ENCODE results near the gene HMCN1.

GRCh38 chr1:185926588-185926987, 192.4 kb downstream of the HMCN1 start:
- TF ChIP-seq, protein P1, sequence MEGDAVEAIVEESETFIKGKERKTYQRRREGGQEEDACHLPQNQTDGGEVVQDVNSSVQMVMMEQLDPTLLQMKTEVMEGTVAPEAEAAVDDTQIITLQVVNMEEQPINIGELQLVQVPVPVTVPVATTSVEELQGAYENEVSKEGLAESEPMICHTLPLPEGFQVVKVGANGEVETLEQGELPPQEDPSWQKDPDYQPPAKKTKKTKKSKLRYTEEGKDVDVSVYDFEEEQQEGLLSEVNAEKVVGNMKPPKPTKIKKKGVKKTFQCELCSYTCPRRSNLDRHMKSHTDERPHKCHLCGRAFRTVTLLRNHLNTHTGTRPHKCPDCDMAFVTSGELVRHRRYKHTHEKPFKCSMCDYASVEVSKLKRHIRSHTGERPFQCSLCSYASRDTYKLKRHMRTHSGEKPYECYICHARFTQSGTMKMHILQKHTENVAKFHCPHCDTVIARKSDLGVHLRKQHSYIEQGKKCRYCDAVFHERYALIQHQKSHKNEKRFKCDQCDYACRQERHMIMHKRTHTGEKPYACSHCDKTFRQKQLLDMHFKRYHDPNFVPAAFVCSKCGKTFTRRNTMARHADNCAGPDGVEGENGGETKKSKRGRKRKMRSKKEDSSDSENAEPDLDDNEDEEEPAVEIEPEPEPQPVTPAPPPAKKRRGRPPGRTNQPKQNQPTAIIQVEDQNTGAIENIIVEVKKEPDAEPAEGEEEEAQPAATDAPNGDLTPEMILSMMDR (IDR thresholded peaks at IDR 0.05) = no peak
- TF ChIP-seq POLR2A (IDR thresholded peaks at IDR 0.05) = no peak
- TF ChIP-seq POLR2AphosphoS5 (IDR thresholded peaks at IDR 0.05) = no peak
